ENCODE results near the gene GARNL3. TPM values are rescaled to one million over a fixed set of nuclear protein-coding genes. Genes with fewer than 3 reads are reported as not detected.

GARNL3 gene
- polyA plus RNA-seq, 1 donor from 2014 or later = 1.3 TPM

DNA sequence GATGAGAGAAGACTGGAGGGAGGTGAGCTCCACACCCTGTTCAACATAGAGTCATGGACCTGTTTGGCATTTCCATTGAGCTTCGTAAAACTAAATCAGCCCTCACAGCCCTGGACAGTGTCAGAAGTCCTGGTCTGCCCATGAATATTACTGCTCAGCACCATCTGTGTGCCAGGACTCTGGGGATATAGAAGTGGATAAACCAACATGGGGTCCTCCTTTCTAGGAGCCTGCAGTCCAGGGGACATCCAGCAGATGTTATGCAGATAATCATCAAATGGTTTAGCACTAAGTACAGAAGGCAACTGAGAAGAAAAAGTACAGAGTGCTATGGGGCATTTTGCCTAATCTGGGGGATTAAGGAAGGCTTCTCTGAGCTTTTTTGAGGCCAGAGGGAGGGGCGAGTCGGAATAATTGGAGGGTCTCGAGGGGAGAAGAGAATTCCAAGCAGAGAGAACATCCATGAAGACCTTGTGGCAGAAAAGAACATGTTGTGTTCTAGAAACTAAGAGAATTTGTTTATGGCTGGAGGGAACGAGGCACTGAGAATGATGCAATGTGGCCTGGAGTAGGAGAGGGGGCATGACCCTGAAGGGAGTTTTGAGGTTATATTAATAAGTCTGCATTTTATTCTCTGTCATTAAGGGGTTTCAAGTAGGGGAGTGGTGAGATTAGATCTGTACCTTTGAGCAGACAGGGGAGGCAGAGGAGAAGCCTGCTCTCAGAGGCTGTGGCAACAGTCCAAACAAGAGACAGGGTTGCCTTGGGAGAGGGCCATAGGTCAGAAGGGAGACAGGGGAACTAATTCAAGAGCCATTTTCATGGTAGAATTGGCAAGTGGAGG, 68.9 kb downstream of the GARNL3 start:
- Mint-ChIP-seq H3K4me3 (no peak overlapping the region), H3K9me3 (no peaks in the 10 kb centered on the region), H3K27me3 (no peaks in the 10 kb centered on the region), H3K36me3 (peaks cover 1% of the 10 kb centered on the region), H3K4me1 (no peaks in the 10 kb centered on the region), H3K27ac (no peak overlapping the region)

DNA sequence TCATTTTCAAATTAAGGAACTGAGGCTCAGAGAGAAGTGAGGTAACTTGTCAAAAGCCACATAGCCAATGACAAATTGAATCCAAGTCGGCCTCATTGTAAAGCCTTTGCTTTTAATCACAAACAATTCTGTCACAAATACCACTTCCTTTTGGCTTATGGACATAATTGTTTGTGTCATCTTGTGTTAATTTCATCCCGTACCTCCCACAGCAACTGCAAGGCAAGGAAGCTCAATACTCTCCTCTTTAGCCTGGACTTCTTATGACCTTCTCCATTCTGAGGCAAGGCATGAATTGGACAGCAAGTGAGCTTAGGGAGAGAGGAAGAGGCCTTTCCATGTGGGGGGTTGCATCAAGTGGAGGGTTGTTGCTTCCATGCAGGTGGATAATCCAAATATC, 70.2 kb downstream of the GARNL3 start:
- H3K4me1 Mint-ChIP-seq = no peaks in the 10 kb centered on the region
- peaks cover 1% of the 10 kb centered on the region for H3K36me3 Mint-ChIP-seq
- H3K4me3 Mint-ChIP-seq = no peak overlapping the region
- no peaks in the 10 kb centered on the region for H3K27me3 Mint-ChIP-seq
- no peak overlapping the region for H3K27ac Mint-ChIP-seq
- H3K9me3 Mint-ChIP-seq = no peaks in the 10 kb centered on the region

DNA sequence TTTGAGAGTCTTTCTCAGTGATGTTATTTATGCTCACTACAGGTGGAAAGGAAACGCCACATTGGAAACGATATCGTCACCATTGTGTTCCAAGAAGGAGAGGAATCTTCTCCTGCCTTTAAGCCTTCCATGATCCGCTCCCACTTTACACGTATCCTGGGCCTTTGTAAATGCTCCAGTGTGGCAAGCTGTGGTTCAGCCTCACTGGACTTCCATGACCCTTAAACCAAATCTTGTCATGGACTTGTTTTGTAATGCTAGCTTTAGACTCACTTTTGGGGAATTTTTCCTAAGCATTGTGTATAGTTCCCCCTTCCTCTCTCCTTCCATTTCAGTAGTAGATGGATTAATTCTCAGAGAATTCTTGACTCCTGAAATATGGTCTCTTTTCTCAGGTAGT, 71.5 kb downstream of the GARNL3 start:
- Mint-ChIP-seq H3K4me1 (no peaks in the 10 kb centered on the region), H3K4me3 (no peak overlapping the region), H3K9me3 (no peaks in the 10 kb centered on the region), H3K36me3 (peaks cover 1% of the 10 kb centered on the region), H3K27ac (no peak overlapping the region), H3K27me3 (no peaks in the 10 kb centered on the region)

DNA sequence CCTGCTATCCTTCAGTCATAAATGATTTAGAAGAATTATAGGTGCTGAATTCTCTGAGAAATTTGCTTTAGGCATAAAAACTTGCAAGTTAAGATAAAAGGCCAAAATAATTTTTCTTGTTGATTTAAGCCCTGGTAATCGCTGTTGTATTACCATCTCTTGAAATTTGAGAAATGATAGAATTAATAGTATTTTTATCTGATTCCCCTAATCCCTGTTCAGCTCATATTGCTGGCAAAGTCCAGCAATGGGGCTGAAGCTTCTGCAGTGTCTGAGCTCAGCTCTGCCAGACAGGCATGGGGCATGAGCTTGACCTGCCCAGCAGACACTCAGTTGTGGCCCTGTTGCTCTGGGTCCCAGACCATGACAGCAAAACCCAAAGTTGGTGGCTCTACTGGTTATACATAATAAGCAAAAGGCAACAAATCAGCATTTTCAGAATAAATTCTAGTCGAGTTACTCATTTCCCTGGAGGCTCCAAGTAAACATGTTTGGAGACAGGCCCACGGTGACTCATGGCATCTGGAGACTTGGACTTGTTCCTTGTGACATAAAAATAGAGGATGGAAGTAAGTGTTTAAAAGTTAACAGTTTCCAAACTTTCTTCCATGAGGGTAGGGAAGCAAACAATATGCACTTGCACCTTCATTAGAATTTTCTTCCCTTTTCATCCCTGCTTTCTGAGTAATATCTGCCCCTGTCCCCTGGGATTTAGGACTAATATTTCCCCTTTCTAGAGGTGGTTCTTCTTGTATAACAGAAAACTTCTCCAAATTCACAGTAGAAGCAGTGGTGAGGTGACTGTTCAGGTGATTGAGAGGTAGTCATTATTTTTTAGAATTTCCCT, 72.2 kb downstream of the GARNL3 start:
- Mint-ChIP-seq H3K4me1 (no peaks in the 10 kb centered on the region), H3K4me3 (no peak overlapping the region), H3K36me3 (peaks cover 1% of the 10 kb centered on the region), H3K9me3 (no peaks in the 10 kb centered on the region), H3K27ac (no peak overlapping the region), H3K27me3 (no peaks in the 10 kb centered on the region)

DNA sequence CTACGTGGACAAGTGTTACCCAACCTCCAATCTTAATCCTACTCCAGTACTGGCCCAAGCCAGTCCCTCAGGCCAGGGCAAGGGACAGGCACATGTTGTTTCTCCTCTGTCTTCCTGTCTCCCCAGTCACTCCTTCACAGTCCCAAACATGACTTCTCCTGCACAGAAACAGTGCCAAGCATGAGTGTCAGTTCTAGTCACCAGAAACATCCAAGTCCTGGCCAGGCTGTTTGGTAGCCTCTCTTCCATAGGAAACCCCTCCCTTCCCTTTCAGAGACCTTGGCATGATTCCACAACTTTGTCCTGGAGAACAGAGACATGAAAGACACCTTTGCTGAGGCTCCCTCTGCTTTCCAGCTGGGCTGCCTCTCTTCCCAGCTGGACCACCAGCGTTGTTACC, 76.1 kb downstream of the GARNL3 start:
- Mint-ChIP-seq H3K4me3 (no peak overlapping the region), H3K27ac (no peak overlapping the region), H3K27me3 (no peaks in the 10 kb centered on the region), H3K4me1 (no peaks in the 10 kb centered on the region), H3K36me3 (peaks cover 1% of the 10 kb centered on the region), H3K9me3 (no peaks in the 10 kb centered on the region)

DNA sequence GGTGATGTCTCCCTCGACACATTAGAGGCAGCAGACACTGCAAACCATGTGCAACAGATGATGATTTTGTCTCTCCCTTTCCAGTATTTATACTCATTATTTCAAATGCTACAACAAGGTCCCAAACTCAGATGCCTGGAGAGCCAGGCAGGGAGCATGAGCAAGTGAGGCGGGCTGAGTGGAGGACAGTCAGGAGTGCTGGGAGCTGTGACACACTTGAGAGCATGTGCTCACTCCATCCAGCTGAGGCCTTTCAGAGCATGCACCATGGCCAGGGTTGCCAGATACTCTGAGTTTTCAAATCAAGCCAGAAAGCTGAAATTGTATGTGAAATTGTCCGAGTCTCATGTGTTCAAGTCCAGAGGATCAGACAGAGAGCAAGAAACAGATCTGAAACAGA, 76.6 kb downstream of the GARNL3 start:
- Mint-ChIP-seq H3K9me3 (no peaks in the 10 kb centered on the region), H3K4me3 (no peak overlapping the region), H3K27ac (no peak overlapping the region), H3K36me3 (no peaks in the 10 kb centered on the region), H3K4me1 (no peaks in the 10 kb centered on the region), H3K27me3 (no peaks in the 10 kb centered on the region)

DNA sequence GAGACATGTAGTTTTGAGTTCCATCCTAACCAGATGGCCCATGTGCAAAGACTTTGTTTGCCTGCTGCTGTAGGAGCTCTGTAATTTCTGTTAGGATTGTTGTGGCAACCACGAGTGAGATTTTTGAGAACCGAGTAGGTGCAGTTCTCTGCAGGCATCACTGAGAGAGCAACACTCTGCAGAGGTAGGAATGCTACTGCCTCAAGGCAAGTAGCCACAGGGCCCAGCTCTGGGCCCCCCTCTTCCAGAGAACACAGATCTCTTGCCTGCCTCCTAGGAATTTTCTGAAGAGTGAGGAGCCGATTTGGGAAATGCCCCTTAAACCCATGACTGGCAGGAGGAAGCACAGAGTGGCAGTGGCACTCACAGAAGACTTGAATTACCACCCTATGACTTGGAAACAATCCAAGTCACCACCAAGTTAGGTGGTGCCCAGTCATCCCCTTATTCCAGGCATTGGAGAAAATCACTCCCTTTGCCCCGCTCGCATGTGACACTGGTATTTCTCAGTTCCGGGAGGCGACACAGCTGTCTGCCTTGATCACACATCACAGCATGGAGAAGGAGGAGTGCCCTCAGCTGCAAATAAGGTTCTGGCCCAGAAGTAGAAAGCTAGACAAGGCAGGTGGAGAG, 79.9 kb downstream of the GARNL3 start:
- H3K4me1 Mint-ChIP-seq = no peaks in the 10 kb centered on the region
- no peaks in the 10 kb centered on the region for H3K36me3 Mint-ChIP-seq
- no peak overlapping the region for H3K4me3 Mint-ChIP-seq
- no peak overlapping the region for H3K27ac Mint-ChIP-seq
- H3K27me3 Mint-ChIP-seq = no peaks in the 10 kb centered on the region
- H3K9me3 Mint-ChIP-seq = no peaks in the 10 kb centered on the region

DNA sequence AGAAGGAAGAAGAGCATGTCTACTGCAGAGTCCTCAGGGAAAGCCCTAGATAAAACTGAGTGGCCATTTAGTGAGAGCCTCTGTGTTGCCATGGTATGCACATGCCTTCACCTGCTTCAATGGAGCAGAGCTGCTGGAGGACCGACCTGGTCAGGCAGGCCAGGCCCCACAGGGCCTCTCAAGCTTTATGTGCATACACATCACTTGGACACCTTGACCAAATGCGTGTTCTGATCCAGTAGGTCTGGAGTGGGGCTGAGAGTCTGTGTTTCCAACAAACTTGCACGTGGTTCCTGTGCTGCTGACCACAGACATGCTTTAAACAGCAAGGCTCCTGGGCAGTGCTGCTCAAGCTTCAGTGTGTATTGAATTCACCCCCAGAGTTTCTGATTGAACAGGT, 81.0 kb downstream of the GARNL3 start:
- H3K9me3 Mint-ChIP-seq = no peaks in the 10 kb centered on the region
- no peak overlapping the region for H3K27ac Mint-ChIP-seq
- H3K4me1 Mint-ChIP-seq = no peaks in the 10 kb centered on the region
- H3K4me3 Mint-ChIP-seq = no peak overlapping the region
- no peaks in the 10 kb centered on the region for H3K36me3 Mint-ChIP-seq
- H3K27me3 Mint-ChIP-seq = no peaks in the 10 kb centered on the region

DNA sequence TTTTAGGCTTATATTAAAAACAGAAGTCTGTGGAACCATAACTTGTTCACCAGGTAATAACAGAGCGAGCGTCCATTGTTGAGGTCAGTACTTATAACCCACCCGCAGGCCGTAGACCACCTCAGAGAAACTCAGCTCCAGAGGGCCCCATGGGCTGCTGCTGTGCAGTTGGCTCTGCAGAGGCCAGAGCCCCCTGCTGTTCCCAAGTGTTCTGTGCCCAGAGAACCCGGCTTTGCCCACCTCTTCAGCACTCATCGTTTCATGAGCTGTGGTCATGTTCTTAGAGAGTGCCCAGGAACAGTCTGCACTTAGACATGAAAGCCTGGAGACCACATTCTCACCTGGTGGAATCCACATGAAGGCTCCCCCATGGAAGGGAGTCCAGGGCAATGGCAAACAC, 82.0 kb downstream of the GARNL3 start:
- no peaks in the 10 kb centered on the region for H3K4me1 Mint-ChIP-seq
- H3K27ac Mint-ChIP-seq = no peak overlapping the region
- no peaks in the 10 kb centered on the region for H3K27me3 Mint-ChIP-seq
- no peak overlapping the region for H3K4me3 Mint-ChIP-seq
- no peaks in the 10 kb centered on the region for H3K9me3 Mint-ChIP-seq
- H3K36me3 Mint-ChIP-seq = no peaks in the 10 kb centered on the region

DNA sequence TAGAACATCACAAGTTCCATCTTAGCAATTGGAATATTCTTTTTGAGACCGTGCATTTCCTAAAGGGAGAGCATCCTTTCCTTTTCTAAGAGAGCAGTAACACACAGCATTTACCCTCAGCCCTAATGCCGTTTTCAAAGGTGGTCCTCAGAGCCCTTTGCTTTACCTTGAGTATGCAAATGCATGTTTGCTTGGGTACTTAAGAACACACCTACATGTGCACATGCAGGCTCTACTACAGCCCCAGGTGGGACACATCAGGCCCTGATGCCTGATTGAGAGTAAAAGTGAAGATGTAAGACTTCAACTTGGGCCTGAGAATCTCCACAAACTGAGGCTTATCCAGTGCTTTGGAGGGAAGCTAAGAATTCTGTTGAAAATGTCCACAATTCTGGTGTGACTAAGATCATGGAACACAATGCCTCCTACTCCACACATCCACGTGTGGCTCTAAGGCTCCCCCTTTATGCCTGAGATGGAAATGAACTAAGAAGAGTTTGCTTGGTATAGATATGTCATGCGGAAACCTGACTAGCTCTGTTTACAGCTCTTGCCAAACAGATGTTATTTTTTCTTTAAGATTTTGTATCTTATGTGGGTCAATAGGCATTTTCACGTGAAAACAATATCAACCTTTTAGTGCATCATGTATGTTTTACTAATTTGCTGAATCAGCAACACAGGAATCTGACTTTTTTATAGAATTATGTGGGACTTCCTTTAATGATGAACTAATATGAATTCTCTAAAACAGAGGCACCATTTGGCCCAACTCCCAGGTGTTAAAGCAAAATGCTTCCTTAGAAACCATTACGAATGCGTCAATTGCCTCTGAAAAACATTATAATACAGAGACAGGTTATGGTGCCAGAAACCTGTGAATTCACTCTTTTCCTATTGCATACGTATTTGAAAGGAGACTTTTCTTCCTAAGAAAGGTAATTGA, 83.5 kb downstream of the GARNL3 start:
- Mint-ChIP-seq H3K4me1 (no peaks in the 10 kb centered on the region), H3K36me3 (no peaks in the 10 kb centered on the region), H3K27ac (no peak overlapping the region), H3K9me3 (no peaks in the 10 kb centered on the region), H3K27me3 (no peaks in the 10 kb centered on the region), H3K4me3 (no peak overlapping the region)

DNA sequence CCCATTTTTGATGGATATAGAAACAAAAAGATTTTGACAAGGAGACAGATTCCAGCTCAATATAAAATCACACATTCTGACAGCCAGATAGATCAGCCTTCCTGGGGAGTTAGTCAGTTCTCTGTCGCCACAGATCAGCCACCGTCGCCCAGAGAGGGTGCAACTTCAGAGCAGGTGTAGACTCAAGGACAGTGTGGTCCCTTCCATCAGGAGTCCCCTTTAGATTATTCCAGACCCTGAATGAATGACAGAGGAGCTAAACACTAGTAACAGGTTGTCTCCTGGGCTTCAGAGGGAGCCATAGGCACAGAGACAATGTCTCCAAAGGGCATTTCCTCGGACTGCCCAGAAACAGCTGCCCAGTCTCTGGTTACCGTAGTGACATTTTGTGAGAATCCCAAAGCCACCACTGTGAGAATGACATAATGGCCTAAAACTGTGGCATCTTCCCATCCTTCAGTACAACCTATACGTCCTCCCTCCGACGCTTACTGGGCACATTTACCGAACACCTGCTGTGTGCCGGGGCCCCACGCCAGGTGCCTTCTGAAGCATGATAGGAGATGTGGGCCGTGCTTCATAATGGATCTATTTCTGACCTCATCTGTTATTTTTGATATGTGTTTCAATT, 85.0 kb downstream of the GARNL3 start:
- no peaks in the 10 kb centered on the region for H3K27me3 Mint-ChIP-seq
- H3K4me3 Mint-ChIP-seq = no peak overlapping the region
- H3K4me1 Mint-ChIP-seq = no peaks in the 10 kb centered on the region
- H3K27ac Mint-ChIP-seq = no peak overlapping the region
- H3K9me3 Mint-ChIP-seq = no peaks in the 10 kb centered on the region
- H3K36me3 Mint-ChIP-seq = no peaks in the 10 kb centered on the region

DNA sequence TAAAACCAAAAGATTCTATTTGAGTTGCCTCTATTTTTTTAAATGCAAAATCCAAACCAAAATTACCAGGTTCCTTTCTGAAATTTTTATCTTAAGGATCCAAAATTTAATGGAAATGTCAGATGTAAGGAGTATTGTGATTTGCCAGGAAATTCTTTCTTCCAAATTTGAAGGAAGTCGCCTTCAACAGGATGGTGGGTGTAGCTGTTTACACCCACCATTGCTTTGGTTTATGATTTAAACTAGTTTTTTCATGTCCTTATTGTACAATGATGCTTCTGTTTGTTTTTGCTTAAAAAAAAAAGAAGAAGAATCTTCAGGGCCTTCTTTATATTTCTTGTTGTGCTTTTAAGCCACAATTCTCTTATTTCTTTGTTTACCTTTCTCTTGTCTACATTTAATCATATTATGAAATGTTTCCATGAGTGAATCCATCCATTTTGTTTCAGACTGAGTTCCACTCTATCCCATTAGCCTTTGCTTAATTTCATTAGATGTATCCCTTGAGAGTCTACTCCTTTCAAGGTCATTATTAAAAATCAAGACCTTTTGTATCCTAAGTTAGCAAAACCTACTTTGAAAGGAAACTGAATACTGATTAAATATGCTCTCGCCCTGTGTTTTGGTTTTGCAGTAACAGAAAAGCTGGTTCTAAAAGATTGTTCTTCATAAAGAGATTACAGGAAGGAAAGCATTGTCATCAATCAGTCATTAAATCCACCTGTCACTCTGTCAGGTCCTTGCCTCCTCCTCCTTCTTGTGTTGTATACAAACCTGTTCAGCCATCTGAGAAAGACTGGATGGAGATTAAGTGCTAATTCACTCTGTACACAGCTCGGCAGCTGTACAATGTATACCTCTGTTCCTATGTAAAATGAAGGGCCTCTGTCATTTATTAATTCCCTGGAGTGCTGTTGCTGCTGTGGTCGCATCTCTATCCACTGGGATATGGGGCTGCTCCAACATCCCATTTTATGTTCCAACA, 86.9 kb downstream of the GARNL3 start:
- H3K4me1 Mint-ChIP-seq = no peaks in the 10 kb centered on the region
- H3K9me3 Mint-ChIP-seq = no peaks in the 10 kb centered on the region
- H3K4me3 Mint-ChIP-seq = no peak overlapping the region
- no peak overlapping the region for H3K27ac Mint-ChIP-seq
- no peaks in the 10 kb centered on the region for H3K36me3 Mint-ChIP-seq
- no peaks in the 10 kb centered on the region for H3K27me3 Mint-ChIP-seq

DNA sequence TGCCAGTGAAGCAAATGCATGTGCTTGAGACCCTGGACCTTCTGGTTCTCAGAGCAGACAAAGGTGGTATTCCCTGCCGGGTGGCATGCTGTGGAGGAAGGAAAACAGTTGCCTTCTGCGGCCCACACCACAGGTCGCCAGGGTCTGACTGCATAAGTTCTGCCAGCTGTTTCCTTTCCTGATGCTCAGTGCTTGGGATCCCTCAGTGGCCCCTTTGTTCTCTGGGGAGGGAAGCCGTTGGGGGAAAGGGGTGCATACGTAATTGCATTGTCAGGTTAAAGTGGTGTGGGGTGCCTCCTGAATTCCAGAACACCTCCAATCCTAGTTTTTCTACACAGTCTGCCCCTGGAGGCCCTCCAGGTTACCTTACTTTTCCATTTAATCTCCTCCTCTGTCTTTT, 89.3 kb downstream of the GARNL3 start:
- peak overlapping the region in 1 of 3 donors; percentile 10 for H3K27ac Mint-ChIP-seq
- H3K27me3 Mint-ChIP-seq = no peaks in the 10 kb centered on the region
- H3K9me3 Mint-ChIP-seq = no peaks in the 10 kb centered on the region
- H3K36me3 Mint-ChIP-seq = no peaks in the 10 kb centered on the region
- no peak overlapping the region for H3K4me3 Mint-ChIP-seq
- H3K4me1 Mint-ChIP-seq = no peaks in the 10 kb centered on the region
